BJ (cell line): ENCODE data around the gene ITGAD. TPM values are rescaled to one million over a fixed set of nuclear protein-coding genes. Genes with fewer than 3 reads are reported as not detected.

Experiments used
- CTCF ChIA-PET: fragments of 350-600 bp; formaldehyde crosslinking; extraction: SDS; loops from one replicate; lab custom pipeline; 2021; ENCODE audit warnings: antibody characterized with exemption, inconsistent platforms; lab: Yijun Ruan, JAX
- POLR2A ChIA-PET: fragments of 300-600 bp; sonication (Branson Sonifier 250); formaldehyde crosslinking; extraction: SDS; loops from one replicate; lab custom pipeline; 2021; ENCODE audit warnings: antibody characterized with exemption; lab: Charles Lee
- DNase-seq: peaks from one replicate; pipeline ENCODE4 v3.0.0-alpha.2; 2011; ENCODE audit warnings: low read depth
- H3K27me3 ChIP-seq: 2 replicates; pipeline ENCODE4 v1.6.0; 2011; ENCODE audit warnings: low read length; ENCODE audit not compliant: control insufficient read depth, insufficient read depth
- H3K36me3 ChIP-seq: 2 replicates; pipeline ENCODE4 v1.5.1; 2011; ENCODE audit warnings: low read length; ENCODE audit not compliant: control insufficient read depth, insufficient read depth
- H3K4me3 ChIP-seq: 2 replicates; pipeline ENCODE4 v1.5.1; 2011; ENCODE audit warnings: low read depth, mild to moderate bottlenecking, control low read depth, low read length
- polyA plus RNA-seq: library from polyadenylated mRNA; depleted of rRNA; stranded (reverse); fragments of >200 nt; gene quantifications from 2 replicates; pipeline ENCODE4 v1.2.3, GENCODE V29; 2011
- TF ChIP-seq, protein P1 (sequence below): IDR thresholded peaks from 2 replicates; pipeline ENCODE4 v1.5.1; 2011; ENCODE audit warnings: low read depth, mild to moderate bottlenecking, control low read depth, inconsistent platforms, low read length, moderate library complexity; ENCODE audit not compliant: insufficient read depth

Gene ITGAD
- polyA plus RNA-seq, 1 experiment = not detected

DNA sequence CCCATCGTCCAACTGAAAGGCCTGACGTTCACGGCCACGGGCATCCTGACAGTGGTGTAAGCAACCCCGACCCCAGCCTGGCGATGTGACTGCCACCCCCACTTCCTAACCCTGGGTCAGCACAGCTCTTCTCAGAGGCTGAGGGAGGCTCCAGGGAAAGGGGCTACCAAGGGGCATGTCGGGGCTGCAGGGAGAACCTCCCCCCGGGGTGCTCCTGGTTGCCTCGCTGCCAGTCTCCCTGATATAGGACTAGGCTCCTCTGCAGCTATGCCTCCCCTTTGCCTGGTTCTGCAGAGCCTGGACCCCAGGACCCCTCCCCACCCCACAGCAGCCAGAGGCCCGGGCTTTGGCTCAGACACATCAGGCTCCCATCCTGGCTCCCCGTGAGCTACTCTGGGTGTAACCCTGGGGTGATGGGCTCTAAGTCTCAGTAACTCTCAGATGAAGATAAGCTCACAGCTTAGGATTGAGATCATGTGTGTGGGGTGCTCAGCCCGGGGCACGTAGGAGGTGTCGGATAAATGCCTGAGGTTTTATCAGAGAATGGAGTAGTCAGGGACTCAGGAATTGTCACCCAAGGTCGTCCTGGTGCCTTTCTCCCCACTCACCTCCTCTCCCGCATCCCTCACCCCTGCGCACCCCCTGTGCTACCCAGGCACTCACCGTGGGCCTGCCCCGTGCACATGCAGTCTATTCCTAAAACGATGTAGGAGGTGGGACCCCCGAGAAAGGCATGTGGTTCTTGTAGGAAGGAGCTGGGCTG is 10.6 kb downstream of the ITGAD start:
- H3K36me3 ChIP-seq = no peaks in the 10 kb centered on the region
- no peak overlapping the region for H3K4me3 ChIP-seq
- DNase-seq = no peak
- ChIA-PET CTCF (no interaction called here), POLR2A (no interaction called here)
- H3K27me3 ChIP-seq = no peaks in the 10 kb centered on the region; the same call in 1 of the 2 replicates
- TF ChIP-seq, protein P1, sequence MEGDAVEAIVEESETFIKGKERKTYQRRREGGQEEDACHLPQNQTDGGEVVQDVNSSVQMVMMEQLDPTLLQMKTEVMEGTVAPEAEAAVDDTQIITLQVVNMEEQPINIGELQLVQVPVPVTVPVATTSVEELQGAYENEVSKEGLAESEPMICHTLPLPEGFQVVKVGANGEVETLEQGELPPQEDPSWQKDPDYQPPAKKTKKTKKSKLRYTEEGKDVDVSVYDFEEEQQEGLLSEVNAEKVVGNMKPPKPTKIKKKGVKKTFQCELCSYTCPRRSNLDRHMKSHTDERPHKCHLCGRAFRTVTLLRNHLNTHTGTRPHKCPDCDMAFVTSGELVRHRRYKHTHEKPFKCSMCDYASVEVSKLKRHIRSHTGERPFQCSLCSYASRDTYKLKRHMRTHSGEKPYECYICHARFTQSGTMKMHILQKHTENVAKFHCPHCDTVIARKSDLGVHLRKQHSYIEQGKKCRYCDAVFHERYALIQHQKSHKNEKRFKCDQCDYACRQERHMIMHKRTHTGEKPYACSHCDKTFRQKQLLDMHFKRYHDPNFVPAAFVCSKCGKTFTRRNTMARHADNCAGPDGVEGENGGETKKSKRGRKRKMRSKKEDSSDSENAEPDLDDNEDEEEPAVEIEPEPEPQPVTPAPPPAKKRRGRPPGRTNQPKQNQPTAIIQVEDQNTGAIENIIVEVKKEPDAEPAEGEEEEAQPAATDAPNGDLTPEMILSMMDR = no peak

DNA sequence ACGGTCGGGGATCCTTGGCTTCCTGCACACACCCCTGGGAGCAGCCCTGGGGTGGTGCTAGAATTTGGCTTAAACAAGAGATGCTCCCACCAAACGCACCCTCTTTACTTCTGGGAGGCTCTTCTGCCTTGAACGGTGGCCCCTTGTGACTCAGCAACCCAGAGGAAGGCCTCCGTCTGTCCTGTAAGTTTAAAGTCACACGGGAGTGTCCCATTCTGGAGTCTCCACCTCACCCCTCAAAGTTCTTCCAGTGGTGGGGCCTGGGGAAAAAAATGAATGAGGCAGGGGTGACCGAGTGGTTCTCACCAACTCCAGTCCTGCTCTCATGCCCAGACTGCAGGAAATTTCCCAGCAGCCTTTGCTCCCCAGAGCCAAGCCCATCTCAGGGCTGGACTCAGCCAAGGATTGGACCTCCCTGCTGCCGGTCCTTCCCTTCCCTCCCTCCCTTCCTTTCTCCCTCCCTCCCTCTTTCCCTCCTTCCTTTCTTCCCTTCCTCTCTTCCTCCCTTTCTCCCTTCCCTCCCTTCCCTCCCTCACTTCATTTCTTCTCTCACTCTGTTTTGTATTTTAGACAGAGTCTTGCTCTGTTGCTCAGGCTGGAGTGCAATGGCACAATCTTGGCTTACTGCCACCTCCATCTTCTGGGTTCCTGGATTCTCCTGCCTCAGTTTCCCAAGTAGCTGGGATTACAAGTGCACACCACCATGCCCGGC is 11.4 kb downstream of the ITGAD start:
- ChIA-PET CTCF (no interaction called here), POLR2A (no interaction called here)
- Histone ChIP-seq H3K36me3 (no peaks in the 10 kb centered on the region), H3K4me3 (no peak overlapping the region), H3K27me3 (no peaks in the 10 kb centered on the region; the same call in 1 of the 2 replicates)
- TF ChIP-seq, protein P1 = no peak
- no peak for DNase-seq

DNA sequence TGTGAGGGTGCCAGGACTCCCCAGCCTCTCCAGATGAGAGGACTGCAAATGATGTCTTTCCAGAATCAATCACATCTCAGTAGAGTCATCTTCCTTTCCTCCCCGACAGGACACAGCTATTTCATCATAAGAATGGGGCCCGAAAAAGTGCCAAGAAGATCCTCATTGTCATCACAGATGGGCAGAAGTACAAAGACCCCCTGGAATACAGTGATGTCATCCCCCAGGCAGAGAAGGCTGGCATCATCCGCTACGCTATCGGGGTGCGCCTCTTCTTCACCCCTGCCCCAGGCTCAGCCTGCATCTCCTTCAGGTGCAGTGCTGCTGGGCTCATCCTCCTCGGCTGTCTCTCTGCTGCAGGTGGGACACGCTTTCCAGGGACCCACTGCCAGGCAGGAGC is 14.3 kb downstream of the ITGAD start:
- Histone ChIP-seq H3K36me3 (no peaks in the 10 kb centered on the region), H3K27me3 (peaks cover 2% of the 10 kb centered on the region; the same call in 1 of the 2 replicates), H3K4me3 (no peak overlapping the region)
- no peak for DNase-seq
- TF ChIP-seq, protein P1 = no peak
- ChIA-PET CTCF (interaction anchor here (0.6 kb wide), 1 partner anchor 11 kb away, joined by 3 read pairs; no protein-coding TSS in a partner anchor), POLR2A (no interaction called here)

DNA sequence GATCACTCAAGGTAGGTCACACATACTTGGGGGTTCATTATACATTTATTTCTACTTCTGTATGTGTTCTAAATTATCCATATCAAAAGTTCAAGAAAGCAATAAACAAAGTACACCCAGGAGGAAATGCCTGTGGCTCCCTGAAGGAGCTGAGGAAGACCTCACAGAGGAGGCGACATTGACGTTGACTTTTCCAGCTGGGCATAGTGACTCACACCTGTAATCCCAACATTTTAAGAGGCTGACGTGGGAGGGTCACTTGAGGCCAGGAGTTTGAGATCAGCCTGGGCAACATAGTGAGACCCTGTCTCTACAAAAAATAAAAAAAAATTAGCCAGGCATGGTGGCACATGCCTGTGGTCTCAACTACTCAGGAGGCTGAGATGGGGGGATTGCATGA is 16.3 kb downstream of the ITGAD start:
- TF ChIP-seq, protein P1 = no peak
- H3K36me3 ChIP-seq = no peaks in the 10 kb centered on the region
- DNase-seq = peak; percentile 36
- CTCF ChIA-PET = no interaction called here
- POLR2A ChIA-PET = no interaction called here
- peaks cover 2% of the 10 kb centered on the region; the same call in 1 of the 2 replicates for H3K27me3 ChIP-seq
- no peak overlapping the region for H3K4me3 ChIP-seq

DNA sequence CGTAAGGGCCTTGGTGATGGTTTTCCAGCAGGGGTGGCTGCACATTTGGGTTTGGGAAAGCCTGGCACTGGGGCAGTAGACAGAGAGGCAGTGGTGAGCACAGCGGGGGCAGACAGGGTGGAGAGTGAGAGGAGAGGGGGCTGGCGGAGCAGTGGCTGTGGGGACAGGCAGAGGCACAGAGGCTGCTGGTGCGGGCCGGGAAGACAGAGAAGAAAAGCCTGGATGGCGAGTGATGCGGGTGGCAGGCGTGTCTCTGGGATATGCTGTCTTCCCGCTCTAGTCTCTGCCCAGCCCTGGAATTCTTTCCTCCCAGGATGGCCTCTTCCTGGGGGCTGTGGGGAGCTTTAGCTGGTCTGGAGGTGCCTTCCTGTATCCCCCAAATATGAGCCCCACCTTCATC is 16.9 kb downstream of the ITGAD start:
- ChIA-PET CTCF (no interaction called here), POLR2A (interaction anchor here (0.6 kb wide), 1 partner anchor 16 kb away, joined by 4 read pairs; no protein-coding TSS in a partner anchor)
- Histone ChIP-seq H3K27me3 (peaks cover 2% of the 10 kb centered on the region; the same call in 1 of the 2 replicates), H3K36me3 (no peaks in the 10 kb centered on the region), H3K4me3 (no peak overlapping the region)
- TF ChIP-seq, protein P1 = no peak
- no peak for DNase-seq
